HEK293T (cell line): ENCODE data around the gene CACNG5.

ENCODE experiments used
- CTCF ChIA-PET: fragments of 350-600 bp; formaldehyde crosslinking; extraction: SDS; loops from one replicate; lab custom pipeline; 2021; ENCODE audit warnings: antibody characterized with exemption, inconsistent platforms; lab: Yijun Ruan, JAX
- POLR2A ChIA-PET: fragments of 350-600 bp; formaldehyde crosslinking; extraction: SDS; loops from one replicate; lab custom pipeline; 2020; ENCODE audit warnings: antibody characterized with exemption, inconsistent platforms; lab: Yijun Ruan, JAX
- DNase-seq: peaks from one replicate; pipeline ENCODE4 v3.0.0; 2012; ENCODE audit warnings: mixed read lengths; ENCODE audit errors: extremely low spot score
- ARNT ChIP-seq: fragments of 450-650 bp; IDR thresholded peaks from 2 replicates; pipeline ENCODE4 v1.6.1; 2017; ENCODE audit warnings: mild to moderate bottlenecking
- BHLHE40 ChIP-seq: fragments of 450-650 bp; IDR thresholded peaks from 2 replicates; pipeline ENCODE4 v1.6.1; 2016; ENCODE audit warnings: mild to moderate bottlenecking, moderate library complexity, borderline replicate concordance
- CTBP1 ChIP-seq: fragments of 450-650 bp; IDR thresholded peaks from 2 replicates; pipeline ENCODE4 v1.6.1; 2016; ENCODE audit warnings: borderline replicate concordance
- ELF4 ChIP-seq: fragments of 450-650 bp; IDR thresholded peaks from 2 replicates; pipeline ENCODE4 v1.6.1; 2017; ENCODE audit warnings: antibody characterized with exemption
- FOXA1 ChIP-seq: fragments of 450-650 bp; IDR thresholded peaks from 2 replicates; pipeline ENCODE4 v1.6.1; 2016; ENCODE audit warnings: mild to moderate bottlenecking
- FOXK2 ChIP-seq: fragments of 450-650 bp; IDR thresholded peaks from 2 replicates; pipeline ENCODE4 v1.6.1; 2016; ENCODE audit warnings: mild to moderate bottlenecking
- FOXM1 ChIP-seq: fragments of 450-650 bp; IDR thresholded peaks from 2 replicates; pipeline ENCODE4 v1.6.1; 2017; ENCODE audit warnings: mild to moderate bottlenecking, borderline replicate concordance
- HDGF ChIP-seq: fragments of 450-650 bp; IDR thresholded peaks from 2 replicates; pipeline ENCODE4 v1.6.1; 2017; ENCODE audit warnings: antibody characterized with exemption, borderline replicate concordance
- L3MBTL2 ChIP-seq: fragments of 450-650 bp; conservative IDR thresholded peaks from 2 replicates; pipeline ENCODE4 v1.6.1; 2016; ENCODE audit warnings: mild to moderate bottlenecking
- LEF1 ChIP-seq: fragments of 450-650 bp; IDR thresholded peaks from 2 replicates; pipeline ENCODE4 v1.6.1; 2017; ENCODE audit warnings: mild to moderate bottlenecking, borderline replicate concordance
- NFRKB ChIP-seq: fragments of 450-650 bp; IDR thresholded peaks from 2 replicates; pipeline ENCODE4 v1.6.1; 2016; ENCODE audit warnings: mild to moderate bottlenecking, moderate library complexity
- PKNOX1 ChIP-seq: fragments of 450-650 bp; IDR thresholded peaks from 2 replicates; pipeline ENCODE4 v1.6.1; 2016
- SP1 ChIP-seq: fragments of 450-650 bp; IDR thresholded peaks from 2 replicates; pipeline ENCODE4 v1.6.1; 2017
- SUZ12 ChIP-seq: fragments of 450-650 bp; IDR thresholded peaks from 2 replicates; pipeline ENCODE4 v1.6.1; 2016; ENCODE audit warnings: mild to moderate bottlenecking
- TARDBP ChIP-seq: fragments of 450-650 bp; IDR thresholded peaks from 2 replicates; pipeline ENCODE4 v1.6.1; 2016
- ZNF384 ChIP-seq: fragments of 450-650 bp; IDR thresholded peaks from 2 replicates; pipeline ENCODE4 v1.6.1; 2016

CACNG5 gene

DNA sequence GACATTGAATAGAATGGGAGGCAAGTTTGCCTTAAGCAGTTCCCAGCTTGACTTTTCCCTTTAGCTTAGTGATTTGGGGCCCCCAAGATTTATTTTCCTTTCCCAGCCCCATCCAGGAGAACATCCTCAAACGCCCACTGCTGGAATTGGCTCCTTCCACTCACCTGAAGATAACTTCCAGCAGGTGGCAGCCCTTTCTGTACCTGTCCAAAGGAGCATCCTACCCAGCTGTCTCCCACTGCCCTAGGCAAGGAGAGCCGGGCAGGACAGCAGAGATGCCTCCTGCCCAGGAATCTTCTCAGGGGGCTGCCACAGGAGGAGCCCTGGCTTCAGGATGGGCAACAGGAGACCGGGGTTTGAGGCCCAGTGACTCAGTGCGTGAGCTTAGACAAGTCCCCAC lies 6.4 kb downstream of the CACNG5 start:
- ChIA-PET CTCF (no interaction called here), POLR2A (no interaction called here)
- TF ChIP-seq SUZ12 = no peak
- no peak for TF ChIP-seq PKNOX1
- no peak for TF ChIP-seq NFRKB
- no peak for TF ChIP-seq FOXM1
- no peak for TF ChIP-seq CTBP1
- no peak for TF ChIP-seq FOXK2
- no peak for TF ChIP-seq HDGF
- no peak for TF ChIP-seq L3MBTL2
- TF ChIP-seq FOXA1 = no peak
- TF ChIP-seq ZNF384 = no peak
- TF ChIP-seq BHLHE40 = no peak
- TF ChIP-seq LEF1 = no peak
- TF ChIP-seq ARNT = no peak
- no peak for TF ChIP-seq ELF4
- no peak for DNase-seq

DNA sequence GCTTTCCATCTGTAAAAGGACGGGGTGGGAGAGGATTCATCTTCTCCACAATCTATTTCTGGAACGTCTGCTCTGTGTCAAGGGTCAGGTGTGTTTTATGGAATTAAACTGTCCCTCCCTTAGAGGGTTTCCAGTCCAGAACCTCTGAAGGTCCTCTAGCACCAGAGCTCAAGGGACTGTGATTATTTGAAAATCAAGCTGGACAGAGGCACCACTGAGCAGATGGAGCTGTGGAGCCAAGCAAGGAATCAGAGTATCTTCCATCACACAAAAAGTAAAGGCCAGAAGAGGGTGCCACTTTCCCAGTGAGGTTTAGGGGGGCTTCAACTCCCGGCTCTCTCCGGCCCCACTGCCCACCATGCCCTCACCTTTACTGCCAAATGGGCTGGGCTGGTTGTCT lies 6.8 kb downstream of the CACNG5 start:
- no peak for TF ChIP-seq BHLHE40
- TF ChIP-seq SP1 = no peak
- TF ChIP-seq FOXA1 = no peak
- TF ChIP-seq FOXK2 = no peak
- TF ChIP-seq TARDBP = no peak
- TF ChIP-seq ZNF384 = no peak
- no peak for TF ChIP-seq SUZ12
- TF ChIP-seq HDGF = no peak
- no peak for TF ChIP-seq ELF4
- TF ChIP-seq PKNOX1 = no peak
- TF ChIP-seq ARNT = no peak
- TF ChIP-seq FOXM1 = no peak
- TF ChIP-seq LEF1 = no peak
- no peak for TF ChIP-seq CTBP1
- POLR2A ChIA-PET = no interaction called here
- no peak for DNase-seq
- CTCF ChIA-PET = no interaction called here

GRCh38 chr17:66842505-66842904 lies 7.6 kb downstream of the CACNG5 start:
- DNase-seq = no peak
- POLR2A ChIA-PET = no interaction called here
- no peak for TF ChIP-seq HDGF
- no peak for TF ChIP-seq SP1
- TF ChIP-seq L3MBTL2 = no peak
- CTCF ChIA-PET = no interaction called here

DNA sequence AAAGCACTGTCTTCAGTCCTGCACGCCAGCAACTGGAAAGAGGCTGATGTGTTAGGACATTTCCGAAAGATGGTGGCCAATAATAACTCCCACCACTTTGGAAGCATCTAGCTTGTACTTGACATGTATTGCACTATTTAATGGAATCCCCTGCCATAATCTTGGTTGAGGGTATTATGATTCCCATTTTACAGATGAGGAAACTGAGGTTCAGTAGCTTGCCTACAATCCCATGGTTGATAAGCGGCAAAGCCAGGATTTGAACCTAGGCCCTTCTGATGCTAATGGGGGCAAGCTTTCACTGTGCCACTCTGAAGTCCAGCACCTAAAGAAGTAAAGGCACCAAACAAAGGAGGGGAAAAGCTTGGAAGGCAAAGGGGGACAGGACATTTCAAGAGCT lies 8.0 kb downstream of the CACNG5 start:
- CTCF ChIA-PET = no interaction called here
- TF ChIP-seq BHLHE40 = no peak
- no peak for TF ChIP-seq SP1
- no peak for TF ChIP-seq ZNF384
- TF ChIP-seq ELF4 = no peak
- TF ChIP-seq LEF1 = no peak
- TF ChIP-seq FOXK2 = no peak
- no peak for TF ChIP-seq FOXA1
- TF ChIP-seq CTBP1 = no peak
- TF ChIP-seq TARDBP = no peak
- TF ChIP-seq NFRKB = no peak
- TF ChIP-seq ARNT = no peak
- POLR2A ChIA-PET = no interaction called here
- no peak for DNase-seq

DNA sequence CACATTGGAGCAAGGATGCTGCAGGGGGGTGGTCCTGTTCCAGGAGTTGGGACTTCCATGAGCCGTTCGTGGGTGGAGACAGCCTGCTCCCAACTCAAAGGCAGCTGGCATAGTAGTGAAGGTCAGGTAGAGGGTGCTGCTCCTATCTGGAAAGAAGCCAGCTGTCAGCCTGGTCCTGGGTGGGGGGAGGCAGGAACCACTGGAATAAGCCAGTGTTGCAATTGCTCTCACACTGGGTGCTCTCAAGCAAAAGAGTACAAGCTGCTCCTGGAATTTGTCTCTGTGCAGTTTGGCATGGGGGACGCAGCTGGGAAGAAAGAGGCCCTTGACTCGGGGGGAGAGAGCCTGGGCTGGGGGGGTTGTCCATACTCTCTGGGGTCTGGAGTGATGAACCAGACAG lies 8.7 kb downstream of the CACNG5 start:
- TF ChIP-seq SUZ12 (no peak), ELF4 (no peak)
- POLR2A ChIA-PET = no interaction called here
- CTCF ChIA-PET = no interaction called here
- DNase-seq = no peak

DNA sequence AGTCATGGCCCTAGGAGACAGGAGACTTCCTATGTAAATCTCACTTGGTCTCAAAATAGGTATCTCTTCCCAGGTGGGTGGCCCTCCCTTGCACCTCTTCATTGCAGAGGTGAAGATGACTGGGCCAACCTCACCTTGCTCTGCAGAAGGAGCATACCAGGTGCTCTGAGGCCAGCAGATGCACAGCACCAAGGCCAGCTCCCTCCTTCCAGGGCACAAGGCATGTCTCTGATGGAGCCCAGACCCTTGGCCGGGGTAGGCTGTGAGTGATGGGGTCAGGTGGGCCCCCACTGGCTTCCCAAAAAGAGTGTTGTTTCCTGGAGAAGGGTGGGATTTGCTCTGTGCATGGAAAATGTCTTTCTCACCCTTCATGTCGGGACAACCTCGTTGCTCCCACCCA lies 12.8 kb downstream of the CACNG5 start:
- POLR2A ChIA-PET = no interaction called here
- TF ChIP-seq ZNF384 (no peak), LEF1 (no peak), PKNOX1 (no peak), FOXK2 (no peak), BHLHE40 (no peak), FOXA1 (no peak), NFRKB (no peak), SP1 (no peak), FOXM1 (no peak), L3MBTL2 (no peak), HDGF (no peak), ELF4 (no peak), TARDBP (no peak), SUZ12 (no peak), ARNT (no peak), CTBP1 (no peak)
- CTCF ChIA-PET = no interaction called here
- DNase-seq = no peak

GRCh38 chr17:66848496-66848895 lies 13.6 kb downstream of the CACNG5 start:
- CTCF ChIA-PET = no interaction called here
- no peak for DNase-seq
- no peak for TF ChIP-seq LEF1
- TF ChIP-seq ELF4 = no peak
- TF ChIP-seq ARNT = no peak
- no peak for TF ChIP-seq SP1
- no peak for TF ChIP-seq FOXK2
- TF ChIP-seq TARDBP = no peak
- TF ChIP-seq PKNOX1 = no peak
- TF ChIP-seq HDGF = no peak
- POLR2A ChIA-PET = no interaction called here
